ENCODE results near the gene MAGI2. TPM values are rescaled to one million over a fixed set of nuclear protein-coding genes. Genes with fewer than 3 reads are reported as not detected.

MAGI2 gene
- total RNA-seq, 2 donors from 2014 or later: 10.3 to 19.2 TPM

DNA sequence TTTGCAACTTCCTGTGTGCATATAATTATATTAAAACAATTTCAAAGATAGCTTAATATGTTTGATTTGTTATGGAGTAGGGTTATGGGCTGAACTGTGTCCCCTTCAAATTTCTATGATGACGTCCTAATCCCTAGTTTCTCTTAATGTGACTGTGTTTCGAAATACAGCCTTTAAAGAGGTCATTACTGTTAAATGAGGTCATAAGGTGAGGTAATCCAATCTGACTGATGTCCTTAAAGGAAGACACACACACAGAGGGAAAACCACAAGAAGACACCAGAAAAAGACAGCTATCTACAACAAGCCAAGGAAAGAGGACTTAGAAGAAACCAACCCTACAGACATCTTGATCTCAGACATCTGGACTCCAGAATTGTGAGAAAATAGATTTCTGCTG is 407.4 kb downstream of the MAGI2 start:
- no peak overlapping the region for H3K4me3 ChIP-seq (ENCODE audit: low read length)
- Mint-ChIP-seq H3K4me1 (peaks cover 7% of the 10 kb centered on the region), H3K27ac (no peak overlapping the region), H3K9me3 (no peaks in the 10 kb centered on the region), H3K4me3 (no peak overlapping the region), H3K27me3 (ENCODE audit: insufficient read depth) (peaks cover 3% of the 10 kb centered on the region), H3K36me3 (ENCODE audit: low read depth) (no peaks in the 10 kb centered on the region)
- H3K27ac ChIP-seq (ENCODE audit: low read depth, low read length): no peak overlapping the region
- TF ChIP-seq, protein P1, sequence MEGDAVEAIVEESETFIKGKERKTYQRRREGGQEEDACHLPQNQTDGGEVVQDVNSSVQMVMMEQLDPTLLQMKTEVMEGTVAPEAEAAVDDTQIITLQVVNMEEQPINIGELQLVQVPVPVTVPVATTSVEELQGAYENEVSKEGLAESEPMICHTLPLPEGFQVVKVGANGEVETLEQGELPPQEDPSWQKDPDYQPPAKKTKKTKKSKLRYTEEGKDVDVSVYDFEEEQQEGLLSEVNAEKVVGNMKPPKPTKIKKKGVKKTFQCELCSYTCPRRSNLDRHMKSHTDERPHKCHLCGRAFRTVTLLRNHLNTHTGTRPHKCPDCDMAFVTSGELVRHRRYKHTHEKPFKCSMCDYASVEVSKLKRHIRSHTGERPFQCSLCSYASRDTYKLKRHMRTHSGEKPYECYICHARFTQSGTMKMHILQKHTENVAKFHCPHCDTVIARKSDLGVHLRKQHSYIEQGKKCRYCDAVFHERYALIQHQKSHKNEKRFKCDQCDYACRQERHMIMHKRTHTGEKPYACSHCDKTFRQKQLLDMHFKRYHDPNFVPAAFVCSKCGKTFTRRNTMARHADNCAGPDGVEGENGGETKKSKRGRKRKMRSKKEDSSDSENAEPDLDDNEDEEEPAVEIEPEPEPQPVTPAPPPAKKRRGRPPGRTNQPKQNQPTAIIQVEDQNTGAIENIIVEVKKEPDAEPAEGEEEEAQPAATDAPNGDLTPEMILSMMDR (conservative IDR thresholded peaks at IDR 0.05): no peak
- WGBS, 2 experiments (ENCODE audit: insufficient coverage in 1 of 2, insufficient read length in 1 of 2): 93% methylated on average over 2 of the region's 2 CpGs; no CpG with 5 or more reads in 1 of the 2 experiments
- no peaks in the 10 kb centered on the region for H3K36me3 ChIP-seq (ENCODE audit: control insufficient read depth, insufficient read depth, low read length)
- H3K4me1 ChIP-seq (ENCODE audit: control insufficient read depth, insufficient read depth, low read length): peaks cover 7% of the 10 kb centered on the region
- H3K9me3 ChIP-seq (ENCODE audit: control insufficient read depth, low read length): no peaks in the 10 kb centered on the region
- no peaks in the 10 kb centered on the region for H3K27me3 ChIP-seq (ENCODE audit: control insufficient read depth, insufficient read depth, low read length, poor library complexity, severe bottlenecking)
- H3K9ac ChIP-seq (ENCODE audit: extremely low read depth, low read length, poor library complexity, severe bottlenecking): no peak overlapping the region
- no peak for DNase-seq

DNA sequence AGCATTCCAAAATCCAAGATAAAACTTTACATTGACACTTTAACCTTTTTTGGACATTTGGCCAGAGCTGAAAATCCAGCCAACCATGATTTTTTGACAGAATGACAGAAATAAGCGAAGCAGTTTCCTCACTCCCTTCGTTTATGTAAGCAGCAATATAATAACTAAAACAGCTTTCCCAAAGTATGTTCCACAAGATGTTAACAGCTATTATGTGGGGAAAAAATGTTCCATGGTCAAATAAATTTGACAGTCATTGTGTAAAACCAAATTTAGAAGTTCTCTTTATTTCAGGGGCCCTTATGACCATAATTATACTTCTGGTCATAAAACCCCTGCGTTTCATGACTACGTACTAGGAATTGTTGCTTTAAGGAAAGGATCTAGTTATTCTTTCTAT is 416.5 kb downstream of the MAGI2 start:
- H3K9me3 Mint-ChIP-seq: no peaks in the 10 kb centered on the region
- TF ChIP-seq, protein P1 (conservative IDR thresholded peaks at IDR 0.05): no peak
- H3K27me3 Mint-ChIP-seq (ENCODE audit: insufficient read depth): no peaks in the 10 kb centered on the region
- H3K4me3 Mint-ChIP-seq: no peak overlapping the region
- no peak for DNase-seq
- Histone ChIP-seq H3K27me3 (ENCODE audit: control insufficient read depth, insufficient read depth, low read length, poor library complexity, severe bottlenecking) (no peaks in the 10 kb centered on the region), H3K4me1 (ENCODE audit: control insufficient read depth, insufficient read depth, low read length) (no peaks in the 10 kb centered on the region), H3K36me3 (ENCODE audit: control insufficient read depth, insufficient read depth, low read length) (no peaks in the 10 kb centered on the region), H3K9ac (ENCODE audit: extremely low read depth, low read length, poor library complexity, severe bottlenecking) (no peak overlapping the region), H3K9me3 (ENCODE audit: control insufficient read depth, low read length) (no peaks in the 10 kb centered on the region), H3K4me3 (ENCODE audit: low read length) (no peak overlapping the region), H3K27ac (ENCODE audit: low read depth, low read length) (no peak overlapping the region)
- H3K36me3 Mint-ChIP-seq (ENCODE audit: low read depth): no peaks in the 10 kb centered on the region
- no peaks in the 10 kb centered on the region for H3K4me1 Mint-ChIP-seq
- 96 to 100% methylated on average over 2 to 4 of the region's 4 CpGs for WGBS, 2 experiments (ENCODE audit: insufficient coverage in 1 of 2, insufficient read length in 1 of 2)
- H3K27ac Mint-ChIP-seq: no peak overlapping the region

DNA sequence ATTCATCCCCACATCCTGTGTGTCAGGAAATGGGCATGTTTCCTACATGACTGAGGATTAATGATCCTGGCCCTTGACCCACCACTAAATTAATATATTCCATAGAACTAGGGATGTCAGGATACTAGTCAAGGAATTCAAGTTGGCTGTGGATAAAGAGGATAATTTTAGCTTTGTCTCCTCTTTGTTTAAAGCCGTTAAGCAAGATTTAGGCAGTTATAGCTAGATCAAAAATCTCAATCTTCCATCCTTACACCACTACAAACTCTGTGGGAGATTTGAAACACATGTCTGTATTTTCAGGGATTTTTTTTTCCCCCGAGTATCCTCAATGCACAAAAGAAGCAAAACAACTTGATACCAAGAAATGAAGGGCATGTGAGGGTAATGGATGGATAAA is 417.1 kb downstream of the MAGI2 start:
- Mint-ChIP-seq H3K36me3 (ENCODE audit: low read depth) (no peaks in the 10 kb centered on the region), H3K4me1 (no peaks in the 10 kb centered on the region), H3K4me3 (no peak overlapping the region), H3K27me3 (ENCODE audit: insufficient read depth) (no peaks in the 10 kb centered on the region), H3K27ac (no peak overlapping the region), H3K9me3 (no peaks in the 10 kb centered on the region)
- no peaks in the 10 kb centered on the region for H3K27me3 ChIP-seq (ENCODE audit: control insufficient read depth, insufficient read depth, low read length, poor library complexity, severe bottlenecking)
- H3K4me3 ChIP-seq (ENCODE audit: low read length): no peak overlapping the region
- H3K9me3 ChIP-seq (ENCODE audit: control insufficient read depth, low read length): no peaks in the 10 kb centered on the region
- H3K27ac ChIP-seq (ENCODE audit: low read depth, low read length): no peak overlapping the region
- TF ChIP-seq, protein P1 (conservative IDR thresholded peaks at IDR 0.05): no peak
- H3K4me1 ChIP-seq (ENCODE audit: control insufficient read depth, insufficient read depth, low read length): no peaks in the 10 kb centered on the region
- no peaks in the 10 kb centered on the region for H3K36me3 ChIP-seq (ENCODE audit: control insufficient read depth, insufficient read depth, low read length)
- DNase-seq: no peak
- no peak overlapping the region for H3K9ac ChIP-seq (ENCODE audit: extremely low read depth, low read length, poor library complexity, severe bottlenecking)
- 79% methylated on average over 2 of the region's 2 CpGs; no CpG with 5 or more reads in 1 of the 2 experiments for WGBS, 2 experiments (ENCODE audit: insufficient coverage in 1 of 2, insufficient read length in 1 of 2)
